ENCODE data around the gene BZW1.

BZW1 gene

GRCh38 chr2:200829258-200829655 is 17.5 kb downstream of the BZW1 start:
- H3K27ac ChIP-seq (replicated peaks; ENCODE audit: low read length): no peak overlapping the region
- H3K27me3 ChIP-seq (ENCODE audit: control insufficient read depth in 3 of 3, insufficient read depth in 3 of 3, low read depth in 1 of 3, low read length in 3 of 3): no peaks in the 10 kb centered on the region
- peaks cover 0 to 8% of the 10 kb centered on the region in 2 donors for H3K36me3 ChIP-seq (replicated peaks in 1 of 2; ENCODE audit: control insufficient read depth in 2 of 2, insufficient read depth in 2 of 2, low read length in 2 of 2)
- H3K9ac ChIP-seq (ENCODE audit: low read depth, low read length, poor library complexity): no peak overlapping the region
- H3K79me1 ChIP-seq (ENCODE audit: low read depth, low read length): no peaks in the 10 kb centered on the region
- H4K91ac ChIP-seq (ENCODE audit: low read depth, low read length, poor library complexity): no peak overlapping the region
- no peak overlapping the region for H2BK5ac ChIP-seq (ENCODE audit: low read length)
- no peak overlapping the region for H3K18ac ChIP-seq (ENCODE audit: low read length)
- H2BK120ac ChIP-seq (ENCODE audit: low read depth, low read length): no peak overlapping the region
- H3K4me2 ChIP-seq (ENCODE audit: insufficient read depth, low read length, poor library complexity, severe bottlenecking): no peak overlapping the region
- DNase-seq (ENCODE audit: low spot score): no peak
- H3K4ac ChIP-seq (ENCODE audit: low read length): no peak overlapping the region
- no peak overlapping the region for H2AFZ ChIP-seq (ENCODE audit: low read length)
- no peak overlapping the region for H3K23ac ChIP-seq (ENCODE audit: low read depth, low read length, poor library complexity)
- no peaks in the 10 kb centered on the region for H3K9me3 ChIP-seq (replicated peaks in 1 of 2; ENCODE audit: control insufficient read depth in 2 of 2, insufficient read depth in 1 of 2, low read depth in 1 of 2, low read length in 2 of 2)
- H3K4me3 ChIP-seq (ENCODE audit: low read length in 2 of 2): no peak overlapping the region
- H3K4me1 ChIP-seq (ENCODE audit: control insufficient read depth in 2 of 2, insufficient read depth in 1 of 2, low read depth in 1 of 2, low read length in 2 of 2): no peaks in the 10 kb centered on the region
- no peak overlapping the region for H2BK15ac ChIP-seq (ENCODE audit: low read length)
- no peak overlapping the region for H2BK12ac ChIP-seq (ENCODE audit: low read length)
- WGBS, 2 donors (ENCODE audit: extremely low coverage in 2 of 2, insufficient read length in 2 of 2, insufficient replicate concordance in 1 of 2): no CpG with 5 or more reads among the region's 2 CpGs
- H3K14ac ChIP-seq (ENCODE audit: low read length): no peak overlapping the region
- no peak overlapping the region for H4K8ac ChIP-seq (ENCODE audit: low read depth, low read length)
- no peak overlapping the region for H2AK5ac ChIP-seq (ENCODE audit: low read depth, low read length)

- Histone ChIP-seq H3K4me3 (ENCODE audit: low read length in 2 of 2) (no peak overlapping the region), H3K27me3 (ENCODE audit: control insufficient read depth in 3 of 3, insufficient read depth in 3 of 3, low read depth in 1 of 3, low read length in 3 of 3) (no peaks in the 10 kb centered on the region), H2BK15ac (ENCODE audit: low read length) (no peak overlapping the region), H3K9ac (ENCODE audit: low read depth, low read length, poor library complexity) (no peak overlapping the region), H4K91ac (ENCODE audit: low read depth, low read length, poor library complexity) (no peak overlapping the region), H3K18ac (ENCODE audit: low read length) (no peak overlapping the region), H4K8ac (ENCODE audit: low read depth, low read length) (no peak overlapping the region), H3K4me1 (ENCODE audit: control insufficient read depth in 2 of 2, insufficient read depth in 1 of 2, low read depth in 1 of 2, low read length in 2 of 2) (no peaks in the 10 kb centered on the region), H3K14ac (ENCODE audit: low read length) (no peak overlapping the region), H2BK120ac (ENCODE audit: low read depth, low read length) (no peak overlapping the region), H3K27ac (replicated peaks; ENCODE audit: low read length) (no peak overlapping the region), H3K9me3 (replicated peaks in 1 of 2; ENCODE audit: control insufficient read depth in 2 of 2, insufficient read depth in 1 of 2, low read depth in 1 of 2, low read length in 2 of 2) (peaks cover 0 to 3% of the 10 kb centered on the region in 2 donors), H3K4ac (ENCODE audit: low read length) (no peak overlapping the region), H2AFZ (ENCODE audit: low read length) (no peak overlapping the region), H2BK12ac (ENCODE audit: low read length) (no peak overlapping the region), H3K4me2 (ENCODE audit: insufficient read depth, low read length, poor library complexity, severe bottlenecking) (no peak overlapping the region), H3K79me1 (ENCODE audit: low read depth, low read length) (no peaks in the 10 kb centered on the region), H3K23ac (ENCODE audit: low read depth, low read length, poor library complexity) (no peak overlapping the region), H2BK5ac (ENCODE audit: low read length) (no peak overlapping the region), H3K36me3 (replicated peaks in 1 of 2; ENCODE audit: control insufficient read depth in 2 of 2, insufficient read depth in 2 of 2, low read length in 2 of 2) (no peaks in the 10 kb centered on the region), H2AK5ac (ENCODE audit: low read depth, low read length) (no peak overlapping the region)
- no CpG with 5 or more reads among the region's 4 CpGs for WGBS, 2 donors (ENCODE audit: extremely low coverage in 2 of 2, insufficient read length in 2 of 2, insufficient replicate concordance in 1 of 2)
- DNase-seq (ENCODE audit: low spot score): no peak
Measured at GRCh38 chr2:200834701-200835100, 23.0 kb downstream of the BZW1 start.

- Histone ChIP-seq H2AK5ac (ENCODE audit: low read depth, low read length) (no peak overlapping the region), H3K4me2 (ENCODE audit: insufficient read depth, low read length, poor library complexity, severe bottlenecking) (no peak overlapping the region), H2BK5ac (ENCODE audit: low read length) (no peak overlapping the region), H3K4me3 (ENCODE audit: low read length in 2 of 2) (peak overlapping the region in 1 of 2 donors; percentile 5), H3K4me1 (ENCODE audit: control insufficient read depth in 2 of 2, insufficient read depth in 1 of 2, low read depth in 1 of 2, low read length in 2 of 2) (no peaks in the 10 kb centered on the region), H3K27me3 (ENCODE audit: control insufficient read depth in 3 of 3, insufficient read depth in 3 of 3, low read depth in 1 of 3, low read length in 3 of 3) (no peaks in the 10 kb centered on the region), H3K27ac (replicated peaks; ENCODE audit: low read length) (no peak overlapping the region), H3K9me3 (replicated peaks in 1 of 2; ENCODE audit: control insufficient read depth in 2 of 2, insufficient read depth in 1 of 2, low read depth in 1 of 2, low read length in 2 of 2) (peaks cover 0 to 3% of the 10 kb centered on the region in 2 donors), H3K4ac (ENCODE audit: low read length) (no peak overlapping the region), H3K14ac (ENCODE audit: low read length) (no peak overlapping the region), H2BK120ac (ENCODE audit: low read depth, low read length) (no peak overlapping the region), H2BK15ac (ENCODE audit: low read length) (no peak overlapping the region), H3K18ac (ENCODE audit: low read length) (no peak overlapping the region), H4K8ac (ENCODE audit: low read depth, low read length) (no peak overlapping the region), H3K23ac (ENCODE audit: low read depth, low read length, poor library complexity) (no peak overlapping the region), H3K36me3 (replicated peaks in 1 of 2; ENCODE audit: control insufficient read depth in 2 of 2, insufficient read depth in 2 of 2, low read length in 2 of 2) (no peaks in the 10 kb centered on the region), H3K79me1 (ENCODE audit: low read depth, low read length) (no peaks in the 10 kb centered on the region), H4K91ac (ENCODE audit: low read depth, low read length, poor library complexity) (no peak overlapping the region), H2AFZ (ENCODE audit: low read length) (no peak overlapping the region), H3K9ac (ENCODE audit: low read depth, low read length, poor library complexity) (no peak overlapping the region), H2BK12ac (ENCODE audit: low read length) (no peak overlapping the region)
- WGBS, 2 donors (ENCODE audit: extremely low coverage in 2 of 2, insufficient read length in 2 of 2, insufficient replicate concordance in 1 of 2): no CpG with 5 or more reads among the region's 3 CpGs
- no peak for DNase-seq (ENCODE audit: low spot score)
Measured at GRCh38 chr2:200839513-200839912, 27.8 kb downstream of the BZW1 start.

- no peaks in the 10 kb centered on the region for H3K4me1 ChIP-seq (ENCODE audit: control insufficient read depth in 2 of 2, insufficient read depth in 1 of 2, low read depth in 1 of 2, low read length in 2 of 2)
- H3K27me3 ChIP-seq (ENCODE audit: control insufficient read depth in 3 of 3, insufficient read depth in 3 of 3, low read depth in 1 of 3, low read length in 3 of 3): no peaks in the 10 kb centered on the region
- WGBS, 2 donors (ENCODE audit: extremely low coverage in 2 of 2, insufficient read length in 2 of 2, insufficient replicate concordance in 1 of 2): no CpG with 5 or more reads among the region's 24 CpGs
- no peak overlapping the region for H3K27ac ChIP-seq (replicated peaks; ENCODE audit: low read length)
- no peak overlapping the region for H2BK12ac ChIP-seq (ENCODE audit: low read length)
- no peak overlapping the region for H3K9ac ChIP-seq (ENCODE audit: low read depth, low read length, poor library complexity)
- peak overlapping the region; percentile 72 for H3K18ac ChIP-seq (ENCODE audit: low read length)
- H2BK5ac ChIP-seq (ENCODE audit: low read length): no peak overlapping the region
- H3K79me1 ChIP-seq (ENCODE audit: low read depth, low read length): no peaks in the 10 kb centered on the region
- no peak overlapping the region for H2AK5ac ChIP-seq (ENCODE audit: low read depth, low read length)
- no peak overlapping the region for H2BK120ac ChIP-seq (ENCODE audit: low read depth, low read length)
- no peak overlapping the region for H4K91ac ChIP-seq (ENCODE audit: low read depth, low read length, poor library complexity)
- H3K4ac ChIP-seq (ENCODE audit: low read length): no peak overlapping the region
- H3K4me3 ChIP-seq (ENCODE audit: low read length in 2 of 2): peak overlapping the region in 1 of 2 donors; percentile 30
- H3K14ac ChIP-seq (ENCODE audit: low read length): no peak overlapping the region
- DNase-seq (ENCODE audit: low spot score): no peak
- H3K36me3 ChIP-seq (replicated peaks in 1 of 2; ENCODE audit: control insufficient read depth in 2 of 2, insufficient read depth in 2 of 2, low read length in 2 of 2): no peaks in the 10 kb centered on the region
- H3K9me3 ChIP-seq (replicated peaks in 1 of 2; ENCODE audit: control insufficient read depth in 2 of 2, insufficient read depth in 1 of 2, low read depth in 1 of 2, low read length in 2 of 2): no peaks in the 10 kb centered on the region
- no peak overlapping the region for H3K4me2 ChIP-seq (ENCODE audit: insufficient read depth, low read length, poor library complexity, severe bottlenecking)
- peak overlapping the region; percentile 11 for H3K23ac ChIP-seq (ENCODE audit: low read depth, low read length, poor library complexity)
- H2AFZ ChIP-seq (ENCODE audit: low read length): no peak overlapping the region
- no peak overlapping the region for H4K8ac ChIP-seq (ENCODE audit: low read depth, low read length)
- H2BK15ac ChIP-seq (ENCODE audit: low read length): no peak overlapping the region
Measured at GRCh38 chr2:200843993-200844948, 32.6 kb downstream of the BZW1 start.

Data from neuronal stem cell (in vitro differentiated cells).